ENCODE measurements around the gene UBN1. TPM values are rescaled to one million over a fixed set of nuclear protein-coding genes. Genes with fewer than 3 reads are reported as not detected.

UBN1 gene
- total RNA-seq, 3 donors from 2014 or later, result 41.3 to 42.7 (median 41.6) TPM

- Histone ChIP-seq H3K4me3 (no peak overlapping the region), H3K4me1 (ENCODE audit: low read depth) (no peaks in the 10 kb centered on the region), H3K9me3 (no peaks in the 10 kb centered on the region), H3K36me3 (ENCODE audit: low read depth) (no peaks in the 10 kb centered on the region)
- ATAC-seq (no peak), DNase-seq (no peak)
- intact Hi-C loops (cut with DNase I, micrococcal nuclease), result no loop called here
- no peak for TF ChIP-seq CTCF (IDR thresholded peaks at IDR 0.05)
These were observed 57.0 kb downstream of the UBN1 start for GRCh38 chr16:4904108-4904941.

GRCh38 chr16:4904942-4905615 lies 57.8 kb downstream of the UBN1 start:
- ATAC-seq, result no peak
- no peaks in the 10 kb centered on the region for H3K36me3 ChIP-seq (ENCODE audit: low read depth)

GRCh38 chr16:4908854-4909401 lies 61.6 kb downstream of the UBN1 start:
- no peak for ATAC-seq
- no peak overlapping the region for H3K4me3 ChIP-seq
- H3K9me3 ChIP-seq, result no peaks in the 10 kb centered on the region
- H3K36me3 ChIP-seq (ENCODE audit: low read depth), result no peaks in the 10 kb centered on the region
- no peaks in the 10 kb centered on the region for H3K4me1 ChIP-seq (ENCODE audit: low read depth)
- intact Hi-C loops (cut with DNase I, micrococcal nuclease), result no loop called here
- no peak for TF ChIP-seq CTCF (IDR thresholded peaks at IDR 0.05)
- DNase-seq, result no peak

More at GRCh38 chr16:4904942-4905615, 57.8 kb downstream of the UBN1 start:
- no peaks in the 10 kb centered on the region for H3K9me3 ChIP-seq
- DNase-seq, result no peak
- no peak overlapping the region for H3K4me3 ChIP-seq
- H3K4me1 ChIP-seq (ENCODE audit: low read depth), result no peaks in the 10 kb centered on the region
- no peak for TF ChIP-seq CTCF (IDR thresholded peaks at IDR 0.05)
- intact Hi-C loops (cut with DNase I, micrococcal nuclease), result no loop called here

GRCh38 chr16:4909825-4910224 lies 62.5 kb downstream of the UBN1 start:
- Histone ChIP-seq H3K9me3 (no peaks in the 10 kb centered on the region), H3K36me3 (ENCODE audit: low read depth) (no peaks in the 10 kb centered on the region), H3K4me3 (no peak overlapping the region), H3K4me1 (ENCODE audit: low read depth) (no peaks in the 10 kb centered on the region)
- intact Hi-C loops (cut with DNase I, micrococcal nuclease), result no loop called here
- no peak for DNase-seq
- TF ChIP-seq CTCF (IDR thresholded peaks at IDR 0.05), result no peak
- ATAC-seq, result no peak

- Histone ChIP-seq H3K4me1 (ENCODE audit: low read depth) (no peaks in the 10 kb centered on the region), H3K9me3 (no peaks in the 10 kb centered on the region), H3K36me3 (ENCODE audit: low read depth) (no peaks in the 10 kb centered on the region), H3K4me3 (no peak overlapping the region)
- ATAC-seq (no peak), DNase-seq (no peak)
- TF ChIP-seq CTCF (IDR thresholded peaks at IDR 0.05), result no peak
- intact Hi-C loops (cut with DNase I, micrococcal nuclease), result no loop called here
These were observed 63.5 kb downstream of the UBN1 start for GRCh38 chr16:4910828-4911227.
